HG03378 (cell line): Measurements from ENCODE around the gene UTP11.
"Not testable (repeated sequence)": the region's sequence is repeated elsewhere in the genome, so short reads cannot be mapped to it uniquely, and the experiment has no call there.

Source experiments
- ATAC-seq: cut with Tn5 transposase; IDR thresholded peaks from one replicate; pipeline ENCODE4 v1.9.1; 2021; ENCODE audit warnings: mild to moderate bottlenecking, moderate library complexity; ENCODE audit not compliant: unreplicated experiment

The UTP11 gene, protein sequence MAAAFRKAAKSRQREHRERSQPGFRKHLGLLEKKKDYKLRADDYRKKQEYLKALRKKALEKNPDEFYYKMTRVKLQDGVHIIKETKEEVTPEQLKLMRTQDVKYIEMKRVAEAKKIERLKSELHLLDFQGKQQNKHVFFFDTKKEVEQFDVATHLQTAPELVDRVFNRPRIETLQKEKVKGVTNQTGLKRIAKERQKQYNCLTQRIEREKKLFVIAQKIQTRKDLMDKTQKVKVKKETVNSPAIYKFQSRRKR

DNA sequence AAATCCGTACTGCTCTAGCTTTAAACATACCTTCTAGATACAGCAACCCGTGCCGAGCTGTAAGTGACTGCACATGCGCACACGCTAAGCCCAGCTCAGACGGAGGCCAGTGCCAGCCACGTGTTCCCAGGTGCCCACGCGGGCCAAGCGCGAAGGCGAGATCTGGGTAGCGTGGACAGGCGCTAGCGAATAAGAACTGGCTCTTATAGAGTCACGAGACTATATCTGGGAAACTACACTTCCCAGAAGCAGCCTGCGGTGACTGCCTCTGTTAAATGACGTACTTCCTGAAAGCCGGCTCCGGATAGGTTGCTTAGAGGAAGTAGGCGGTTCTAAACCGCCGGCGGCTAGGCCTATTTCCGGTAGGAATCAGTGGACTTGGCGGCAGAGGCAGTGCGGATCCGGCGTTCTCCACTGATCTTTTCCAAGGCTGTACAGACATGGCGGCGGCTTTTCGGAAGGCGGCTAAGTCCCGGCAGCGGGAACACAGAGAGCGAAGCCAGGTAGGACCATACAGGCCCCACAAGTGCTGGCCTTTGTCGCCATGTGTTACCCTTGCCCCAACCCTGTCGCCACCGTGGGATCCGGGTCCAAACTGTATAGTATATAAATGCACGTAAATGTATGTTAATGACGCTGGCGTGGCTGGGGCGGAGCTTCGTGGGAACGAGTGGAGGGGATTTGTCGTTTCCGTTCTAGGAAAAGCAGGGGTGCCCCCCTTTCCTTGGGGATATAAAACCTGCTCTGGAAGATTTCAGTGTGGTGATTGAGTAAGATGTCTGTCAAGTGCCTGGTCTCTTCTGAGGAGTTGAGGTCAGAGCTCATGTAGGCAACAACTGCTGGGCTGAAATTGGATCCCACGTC, at the start of gene UTP11:
Gene UTP11, plus strand, starts transcription at position 372 of the 864 bp plus-strand sequence. Its CDS starts 69 bp downstream, at position 441.
- ATAC-seq, result peak; percentile 91

DNA sequence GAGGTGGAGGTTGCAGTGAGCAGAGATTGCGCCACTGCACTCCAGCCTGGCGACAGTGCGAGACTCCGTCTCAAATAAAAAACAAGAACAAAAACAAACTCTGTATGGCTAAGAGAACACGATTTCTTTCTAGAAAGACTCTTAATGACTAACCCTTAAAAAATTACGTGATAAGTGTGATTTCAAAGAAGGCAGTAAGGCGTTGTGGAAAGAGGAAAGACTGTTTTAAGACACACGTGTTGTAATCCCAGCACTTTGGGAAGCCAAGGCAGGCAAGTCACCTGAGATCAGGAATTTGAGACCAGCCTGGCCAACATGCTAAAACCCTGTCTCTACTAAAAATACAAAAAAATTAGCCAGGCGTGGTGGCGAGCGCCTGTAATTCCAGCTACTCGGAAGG, 48.4 kb upstream of the UTP11 start:
- not testable (repeated sequence) for ATAC-seq

DNA sequence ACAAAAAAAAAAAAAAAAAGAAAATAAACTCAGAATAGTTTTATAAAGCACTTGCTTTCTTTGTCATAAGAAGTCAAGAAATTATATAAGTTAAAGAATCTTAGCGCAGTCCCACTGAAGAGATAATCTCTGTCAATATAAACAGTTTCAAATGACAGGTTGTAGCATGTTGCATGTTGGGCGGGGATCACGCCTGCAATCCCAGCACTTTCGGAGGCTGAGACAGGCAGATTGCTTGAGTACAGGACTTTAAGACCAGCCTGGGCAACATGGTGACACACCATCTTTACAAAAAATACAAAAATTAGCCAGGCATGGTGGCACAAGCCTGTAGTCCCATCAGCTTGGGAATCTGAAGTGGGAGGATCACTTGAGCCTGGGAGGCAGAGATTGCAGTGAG, 47.2 kb upstream of the UTP11 start:
- no peak for ATAC-seq

DNA sequence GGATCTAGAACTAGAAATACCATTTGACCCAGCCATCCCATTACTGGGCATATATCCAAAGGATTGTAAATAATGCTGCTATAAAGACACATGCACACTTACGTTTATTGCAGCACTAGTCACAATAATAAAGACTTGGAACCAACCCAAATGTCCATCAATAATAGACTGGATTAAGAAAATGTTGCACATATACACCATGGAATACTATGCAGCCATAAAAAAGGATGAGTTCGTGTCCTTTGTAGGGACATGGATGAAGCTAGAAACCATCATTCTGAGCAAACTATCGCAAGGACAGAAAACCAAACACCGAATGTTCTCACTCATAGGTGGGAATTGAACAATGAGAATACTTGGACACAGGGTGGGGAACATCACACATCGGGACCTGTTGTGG, 38.9 kb upstream of the UTP11 start:
- not testable (repeated sequence) for ATAC-seq

DNA sequence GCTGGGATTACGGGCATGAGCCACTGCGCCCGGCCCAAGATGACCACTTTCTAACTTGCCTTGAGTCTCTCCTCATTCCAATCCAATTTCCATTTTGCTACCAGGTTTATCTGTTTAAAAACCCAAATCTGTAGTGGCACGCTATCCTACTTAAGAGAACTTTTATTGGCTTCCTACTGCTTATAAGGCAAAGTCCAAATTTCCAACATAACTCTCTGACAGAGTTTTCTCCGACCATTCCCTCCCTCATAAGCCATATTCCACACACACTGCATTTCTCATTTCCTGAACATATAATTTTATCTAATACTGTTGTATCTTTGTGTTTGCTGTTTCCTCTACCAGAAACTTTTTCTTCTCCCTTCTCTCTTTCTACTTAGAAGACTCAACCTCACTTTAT, 38.0 kb upstream of the UTP11 start:
- no peak for ATAC-seq

DNA sequence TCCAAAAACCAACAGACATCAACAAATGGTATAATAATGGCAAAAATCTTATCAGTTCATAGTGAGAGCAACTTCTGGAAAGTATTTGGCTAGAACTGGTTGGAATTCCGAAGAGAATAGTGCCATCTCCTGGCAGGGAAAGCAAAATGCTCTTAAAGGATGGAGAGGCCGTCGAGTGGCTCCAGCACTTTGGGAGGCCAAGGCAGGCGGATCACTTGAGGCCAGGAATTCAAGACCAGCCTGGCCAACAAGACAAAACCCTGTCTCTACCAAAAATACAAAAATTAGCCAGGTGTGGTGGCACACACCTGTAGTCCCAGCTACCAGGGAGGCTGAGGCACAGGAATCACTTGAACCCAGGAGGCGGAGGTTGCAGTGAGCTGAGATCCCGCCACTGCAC, 37.5 kb upstream of the UTP11 start:
- not testable (repeated sequence) for ATAC-seq

DNA sequence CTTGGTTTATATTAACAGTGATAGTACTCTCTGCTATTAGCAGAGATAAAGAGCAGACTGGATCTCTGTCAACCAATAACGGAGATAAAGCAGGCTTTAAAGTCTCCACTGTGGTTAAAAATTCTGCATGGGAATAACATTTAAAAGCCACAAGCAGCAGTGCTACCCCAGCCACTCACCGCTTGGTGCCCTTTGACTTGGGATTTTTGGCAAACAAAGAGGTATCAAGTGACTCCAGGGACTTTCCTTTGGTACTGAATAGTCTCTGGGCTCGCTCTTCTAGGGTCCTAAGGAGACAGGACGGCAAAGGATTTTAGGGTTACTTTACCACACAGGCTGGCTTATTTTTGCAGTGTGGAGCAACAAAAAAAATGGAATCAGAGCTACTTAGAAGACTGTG, 34.0 kb upstream of the UTP11 start:
- ATAC-seq, result no peak

DNA sequence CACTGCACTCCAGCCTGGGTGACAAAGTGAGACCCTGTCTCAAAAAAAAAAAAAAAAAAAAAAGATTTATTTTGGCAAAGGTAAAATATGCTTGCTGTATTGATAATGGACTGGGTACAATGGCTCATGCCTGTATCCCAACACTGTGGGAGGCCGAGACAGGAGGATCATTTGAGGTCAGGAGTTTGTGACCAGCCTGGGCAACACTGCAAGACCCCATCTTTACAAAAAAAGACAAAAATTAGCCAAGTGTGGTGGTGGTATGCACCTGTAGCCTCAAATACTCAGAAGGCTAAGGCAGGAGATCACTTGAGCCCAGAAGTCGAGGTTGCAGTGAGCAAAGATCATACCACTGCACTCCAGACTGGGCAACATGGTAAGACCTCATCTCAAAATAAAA, 29.0 kb upstream of the UTP11 start:
- ATAC-seq, result no peak

DNA sequence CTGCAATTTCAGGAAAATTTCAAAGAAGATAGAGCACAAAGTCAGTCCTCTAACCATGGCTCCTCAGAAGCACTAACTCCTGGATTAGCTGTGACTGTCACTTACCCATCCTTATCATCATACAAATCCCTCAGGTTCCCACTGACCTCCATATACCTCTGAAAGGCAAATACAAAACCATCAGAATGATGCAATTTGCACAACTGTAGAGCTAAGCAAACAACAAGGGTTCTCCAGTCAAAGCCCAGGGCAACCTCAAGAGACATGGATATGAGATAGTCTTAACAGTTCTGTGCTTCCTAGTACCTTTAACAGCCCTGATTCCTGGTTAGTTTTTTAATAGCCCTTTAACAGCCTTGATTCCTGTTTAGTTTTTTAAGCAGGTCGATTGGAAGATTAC, 24.9 kb upstream of the UTP11 start:
- ATAC-seq, result no peak

DNA sequence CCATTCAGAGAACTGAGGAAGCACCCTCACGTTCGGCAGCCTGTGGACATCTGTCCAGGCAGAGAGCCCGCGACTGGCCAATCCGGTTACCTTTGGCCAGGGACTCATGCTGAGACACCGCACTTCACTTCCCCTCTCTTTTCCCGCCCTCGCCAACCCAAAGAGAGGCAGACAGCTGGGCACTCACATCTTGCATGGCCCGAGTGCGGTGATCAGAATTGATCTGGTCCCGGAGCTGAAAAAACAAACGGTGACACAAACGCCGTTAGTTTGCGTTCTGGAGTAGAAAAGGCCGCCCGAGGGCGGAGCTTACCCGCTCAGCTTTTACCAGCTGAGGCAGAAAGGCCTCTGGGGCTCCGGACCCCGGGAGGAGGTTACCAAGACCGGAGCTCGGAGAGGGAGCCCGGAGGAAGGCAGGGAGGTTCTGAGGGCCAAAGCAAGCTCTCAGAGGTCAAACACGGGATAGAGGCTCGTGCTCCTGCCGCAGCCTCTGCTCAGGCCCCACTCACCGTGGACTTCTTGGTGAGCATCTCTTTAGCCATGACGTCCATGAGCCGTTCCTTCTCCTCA, 23.1 kb upstream of the UTP11 start:
- no peak for ATAC-seq

DNA sequence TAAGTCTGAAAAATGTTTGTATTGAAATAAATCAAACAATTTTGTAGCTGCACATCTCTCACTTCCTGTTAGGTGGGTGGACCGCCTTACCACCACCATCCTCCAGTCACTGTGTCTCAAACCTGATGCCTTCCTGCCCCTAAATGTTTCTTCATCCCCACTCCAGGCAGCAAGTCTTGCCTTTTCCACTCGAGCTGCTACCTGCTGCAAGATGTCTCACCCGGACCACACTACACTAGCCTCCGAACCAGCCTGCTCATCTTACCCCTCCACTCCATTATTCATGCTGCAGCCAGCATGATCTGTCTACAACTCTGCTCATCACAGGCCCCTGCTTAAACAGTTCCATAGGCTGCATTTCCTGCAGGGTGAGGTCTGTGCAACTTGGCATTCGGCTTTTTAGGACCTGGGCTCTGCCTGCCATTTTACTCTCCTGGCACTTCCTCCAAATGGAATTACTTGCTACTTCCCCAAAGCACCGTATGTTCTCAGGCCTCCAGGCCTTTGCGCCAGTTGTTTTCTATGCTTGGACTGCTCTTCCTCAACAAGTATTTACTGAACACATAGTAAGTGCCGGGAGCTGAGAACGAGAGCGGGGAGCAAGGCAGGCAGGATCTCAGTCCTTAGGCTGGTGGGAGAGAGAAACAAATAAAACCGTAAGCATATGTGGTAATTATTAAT, 17.5 kb upstream of the UTP11 start:
- no peak for ATAC-seq

DNA sequence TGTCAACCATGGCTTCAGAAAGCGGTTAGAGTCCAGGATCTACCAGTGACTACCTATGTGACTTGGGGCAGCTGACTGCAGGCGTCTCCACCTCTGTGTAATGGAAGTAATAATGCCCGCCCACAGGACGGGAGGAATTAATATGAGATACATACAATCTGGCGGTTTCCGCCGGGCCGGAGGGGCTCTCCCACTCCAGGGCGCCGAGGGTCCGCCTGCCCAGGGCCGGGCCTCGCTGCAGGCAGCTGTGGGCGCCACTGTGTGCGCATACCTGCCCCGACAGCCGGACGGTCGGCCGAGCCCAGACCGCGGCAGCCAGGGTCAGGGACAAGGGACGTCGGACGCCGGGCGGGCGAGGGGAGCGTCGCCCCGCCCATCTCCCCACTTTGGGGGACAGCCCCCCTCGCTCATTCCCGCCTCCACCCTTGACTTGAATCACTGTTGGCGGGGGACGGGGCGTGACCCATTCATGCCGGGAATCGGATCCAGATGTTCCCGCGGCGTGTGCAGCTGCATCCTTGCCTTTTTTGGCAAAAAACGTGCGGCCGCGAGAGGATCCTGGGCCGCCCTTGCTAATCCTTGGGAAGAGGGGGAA, 16.7 kb upstream of the UTP11 start:
- ATAC-seq, result no peak

DNA sequence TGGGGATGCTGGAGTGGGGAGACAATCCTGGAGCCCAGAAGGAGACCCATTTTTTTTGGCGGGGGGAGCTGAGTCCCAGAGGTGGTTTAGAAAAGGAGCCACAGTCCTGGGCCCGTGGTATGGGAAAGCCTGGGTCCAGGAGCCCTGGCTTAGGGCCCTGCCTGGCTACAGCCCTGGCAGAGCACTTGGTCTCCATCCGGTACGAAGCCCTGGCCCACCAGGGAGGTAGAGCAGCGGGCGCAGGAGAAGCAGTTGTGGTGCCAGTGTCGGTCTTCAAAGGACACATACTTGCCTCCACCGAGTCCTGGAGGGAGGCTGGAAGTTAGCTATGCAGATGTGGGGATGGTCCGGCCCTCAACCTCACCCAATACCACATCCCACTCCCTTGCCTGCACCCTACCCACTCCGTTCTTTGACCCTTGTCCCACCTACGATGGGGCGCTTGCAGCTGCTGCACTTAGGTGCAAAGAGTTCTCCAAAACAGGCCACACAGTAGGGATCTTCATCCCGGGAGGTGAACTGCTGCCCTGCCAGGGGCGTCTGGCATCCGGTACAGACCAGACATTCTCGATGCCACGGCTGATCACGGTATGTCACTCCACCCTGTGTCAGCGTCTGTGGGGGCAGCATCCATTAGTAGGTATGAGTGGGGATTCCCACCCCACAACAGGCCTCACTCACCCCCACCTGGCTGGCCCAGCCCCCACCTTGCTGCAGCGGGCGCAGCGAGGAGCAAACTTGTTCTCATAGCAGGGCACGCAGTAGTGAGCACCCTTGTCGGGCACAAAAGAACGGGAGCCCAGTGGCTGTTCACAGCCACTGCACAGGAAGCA, 15.1 kb upstream of the UTP11 start:
- ATAC-seq, result no peak

DNA sequence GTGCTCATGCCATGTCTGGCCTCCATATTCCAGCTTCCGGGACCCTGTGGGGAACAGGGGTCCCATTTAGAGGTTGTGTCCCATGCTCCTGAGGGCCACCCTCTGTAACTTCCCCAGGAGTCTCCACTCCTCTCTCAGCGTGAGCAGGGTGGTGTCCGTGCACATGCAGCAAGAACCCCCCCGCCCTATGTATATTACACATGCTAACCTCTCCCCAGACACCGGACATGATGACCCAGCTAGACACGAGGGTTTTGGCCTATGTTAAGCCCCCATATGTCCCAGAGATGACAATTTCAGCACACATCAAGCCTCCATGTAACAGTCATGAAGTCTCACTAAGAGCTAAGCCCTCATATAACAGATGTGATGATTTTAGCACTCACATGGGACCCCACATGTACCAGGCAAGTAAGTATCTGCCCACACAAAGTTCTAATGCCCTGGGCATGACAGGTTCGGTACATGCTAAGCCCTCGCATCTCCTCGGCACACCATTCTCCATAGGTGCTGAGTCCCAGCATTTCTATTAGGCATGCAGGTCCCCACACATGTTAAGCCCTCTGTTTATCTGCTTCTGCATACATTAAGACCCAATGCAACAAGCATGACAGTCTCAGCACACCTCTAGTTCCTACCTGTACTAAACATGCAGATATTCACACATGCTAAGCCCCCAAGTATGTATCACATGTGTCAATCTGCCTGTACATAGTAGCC, 14.3 kb upstream of the UTP11 start:
- ATAC-seq, result no peak

DNA sequence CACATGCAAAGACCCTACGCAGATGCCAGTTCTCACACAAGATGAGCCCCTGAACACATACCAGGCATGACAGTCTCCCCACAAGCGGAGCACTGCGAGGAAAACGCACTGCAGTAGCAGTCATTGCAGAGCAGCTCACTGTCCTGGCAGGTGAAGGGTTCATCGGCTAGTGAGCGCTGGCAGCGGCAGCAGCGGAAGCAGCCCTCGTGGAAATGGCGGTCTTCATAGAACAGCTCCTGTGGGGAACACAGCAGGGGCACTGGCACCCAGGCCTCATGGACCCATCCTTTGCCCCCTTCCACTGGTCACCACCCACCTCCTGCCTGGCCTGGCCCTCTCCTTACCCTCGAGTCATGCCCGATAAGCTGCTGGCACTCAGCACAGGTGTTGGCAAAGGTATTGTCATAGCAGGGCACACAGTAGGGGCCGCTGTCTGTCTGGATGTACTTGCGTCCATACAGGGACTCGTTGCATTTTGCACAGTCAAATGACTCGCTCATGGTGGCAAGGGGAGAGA, 13.6 kb upstream of the UTP11 start:
- no peak for ATAC-seq

DNA sequence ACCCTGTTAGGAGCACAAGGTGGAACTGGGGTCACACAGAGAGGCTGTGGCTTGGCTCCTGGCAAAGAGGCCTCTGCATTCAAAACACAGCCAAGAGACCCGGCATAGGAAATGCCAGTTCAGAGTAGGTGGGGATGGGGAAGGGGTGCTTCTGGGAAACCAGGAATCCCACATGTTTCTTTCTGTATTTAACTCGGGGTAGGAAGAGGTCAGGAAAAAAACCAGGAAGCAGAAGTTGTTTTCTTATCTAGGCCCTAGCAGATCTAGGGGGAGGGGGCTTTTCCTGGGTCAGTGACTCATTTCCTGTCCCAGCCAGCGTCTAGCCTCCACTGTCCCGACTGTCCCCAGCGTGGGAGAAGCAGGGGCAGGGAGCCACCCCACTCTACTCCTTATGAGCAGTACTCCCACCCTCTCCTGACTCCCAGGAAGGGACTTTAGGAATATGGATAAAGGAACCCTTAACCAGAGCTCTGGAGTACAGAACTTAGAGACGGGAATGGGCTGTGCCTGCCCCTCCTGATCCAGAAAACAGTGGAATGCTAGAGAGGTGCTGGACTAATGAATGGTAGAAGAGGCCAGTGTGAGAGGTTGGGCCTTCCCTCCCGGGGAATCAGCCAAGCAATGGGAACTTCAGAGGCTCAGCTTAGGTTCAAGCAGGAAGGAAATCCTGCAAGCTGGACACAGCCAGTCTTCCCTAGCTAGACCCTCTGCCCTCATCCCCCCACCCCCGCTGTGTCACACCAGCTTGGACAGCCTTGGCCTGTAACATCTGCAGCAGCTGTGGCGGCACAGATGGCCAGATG, 12.9 kb upstream of the UTP11 start:
- no peak for ATAC-seq

DNA sequence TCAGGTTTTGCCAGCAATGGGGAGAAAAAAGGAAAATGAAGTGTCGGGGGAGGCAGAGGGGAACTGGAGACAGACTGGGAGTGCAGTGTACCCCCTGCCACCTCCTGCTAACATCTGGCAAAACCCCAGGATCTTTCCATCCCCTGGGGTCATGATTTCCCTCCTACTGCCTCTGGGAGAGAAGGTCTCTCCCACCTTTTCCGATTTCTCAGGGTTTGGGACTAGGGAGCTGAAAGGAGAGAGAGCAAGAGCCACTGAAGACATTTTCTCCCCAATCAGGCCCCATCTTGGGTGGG, 12.4 kb upstream of the UTP11 start:
- ATAC-seq, result no peak

DNA sequence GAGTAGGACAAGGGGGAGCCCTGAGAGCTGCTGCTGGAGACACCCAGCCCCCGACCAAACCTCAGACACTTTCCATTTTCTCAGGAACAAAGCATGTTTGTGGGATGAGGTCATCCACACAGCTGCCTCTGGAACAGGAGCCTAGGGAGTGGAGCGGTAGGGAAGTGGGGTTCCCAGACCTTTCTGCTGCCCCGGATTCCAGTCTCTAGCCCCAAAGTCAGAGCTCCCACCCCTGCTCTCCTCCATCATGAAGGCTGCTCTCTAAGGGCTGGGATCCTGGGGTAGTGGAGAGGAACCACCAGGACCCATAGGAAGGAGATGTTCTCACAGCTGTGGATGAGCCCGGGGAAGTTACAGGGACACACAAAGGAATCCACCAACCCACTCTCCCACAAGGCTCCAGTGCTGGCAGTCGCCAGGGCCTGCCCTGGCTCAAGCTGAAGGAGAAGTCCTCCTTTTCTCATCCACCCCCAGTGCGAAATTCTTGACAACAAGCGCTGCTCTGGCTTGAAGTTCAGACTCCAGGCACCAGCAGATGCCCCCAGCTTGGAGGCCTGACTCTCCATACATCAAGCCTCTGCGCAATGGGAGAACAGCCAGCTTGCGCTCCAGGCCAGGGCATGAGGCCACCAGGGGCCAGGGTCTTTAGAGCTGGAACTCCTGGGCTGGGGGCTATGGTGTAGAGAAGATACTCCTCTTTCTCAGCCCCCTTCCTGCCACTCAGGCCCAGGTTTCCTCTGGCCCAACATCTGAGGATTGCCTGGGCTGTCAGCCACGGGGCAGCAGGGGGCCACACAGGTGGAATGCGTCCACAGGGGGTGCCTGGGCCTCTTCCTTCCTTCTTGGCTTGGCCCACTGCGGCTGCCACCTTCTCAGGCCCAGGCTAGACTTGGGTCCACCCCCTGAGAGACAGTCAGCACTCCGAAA, 11.7 kb upstream of the UTP11 start:
- ATAC-seq, result no peak
